D721Med (cell line): ENCODE measurements around the gene ATP8B3.

Experiments used
- DNase-seq: peaks from one replicate; pipeline ENCODE4 v3.0.0; 2011; ENCODE audit warnings: low spot score; ENCODE audit not compliant: insufficient read length
- FAIRE-seq: peaks from 2 replicates; lab custom pipeline; 2011; peaks lifted over from hg19 to GRCh38; lab: Jason Lieb, UNC
- TF ChIP-seq, protein P1 (sequence below): IDR thresholded peaks from 2 replicates; pipeline ENCODE4 v1.5.1; 2012; ENCODE audit warnings: mild to moderate bottlenecking, control low read depth; ENCODE audit not compliant: insufficient read depth; ENCODE audit errors: missing control alignments

ATP8B3 gene

DNA sequence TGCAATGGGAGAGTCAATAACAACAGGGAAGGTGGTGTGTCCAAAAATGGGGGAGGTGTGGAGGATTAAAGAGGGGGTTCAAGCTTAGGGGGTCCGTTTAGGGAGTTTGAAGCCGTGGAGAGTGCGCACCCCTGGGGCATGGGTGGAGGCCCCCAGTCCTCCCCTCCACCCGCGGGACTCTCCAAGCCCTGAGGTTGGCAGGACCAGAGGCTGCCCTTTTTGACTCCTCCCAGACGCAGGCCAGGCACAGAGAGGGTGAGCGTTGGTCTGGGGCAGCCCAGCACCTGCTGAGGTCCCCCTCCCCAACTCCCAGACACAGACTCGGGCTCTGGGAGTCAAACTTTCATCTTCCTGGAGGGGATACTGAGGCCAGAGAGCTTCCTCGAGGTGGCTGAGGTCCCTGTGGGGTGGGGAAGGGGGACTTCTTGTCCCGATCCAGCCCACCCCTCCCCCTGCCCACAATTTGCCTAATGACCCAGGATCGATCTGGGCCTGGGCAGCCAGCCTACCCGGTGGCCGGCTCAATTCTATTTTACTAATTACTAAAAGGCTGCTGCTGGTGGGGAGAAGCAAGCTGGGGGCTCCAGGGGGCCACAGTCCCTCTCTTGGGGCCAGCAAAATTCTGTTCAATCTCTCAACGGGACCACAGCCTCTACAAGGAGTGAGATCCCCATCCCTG is 61.6 kb downstream of the ATP8B3 start:
- DNase-seq = no peak
- FAIRE-seq = no peak
- TF ChIP-seq, protein P1, sequence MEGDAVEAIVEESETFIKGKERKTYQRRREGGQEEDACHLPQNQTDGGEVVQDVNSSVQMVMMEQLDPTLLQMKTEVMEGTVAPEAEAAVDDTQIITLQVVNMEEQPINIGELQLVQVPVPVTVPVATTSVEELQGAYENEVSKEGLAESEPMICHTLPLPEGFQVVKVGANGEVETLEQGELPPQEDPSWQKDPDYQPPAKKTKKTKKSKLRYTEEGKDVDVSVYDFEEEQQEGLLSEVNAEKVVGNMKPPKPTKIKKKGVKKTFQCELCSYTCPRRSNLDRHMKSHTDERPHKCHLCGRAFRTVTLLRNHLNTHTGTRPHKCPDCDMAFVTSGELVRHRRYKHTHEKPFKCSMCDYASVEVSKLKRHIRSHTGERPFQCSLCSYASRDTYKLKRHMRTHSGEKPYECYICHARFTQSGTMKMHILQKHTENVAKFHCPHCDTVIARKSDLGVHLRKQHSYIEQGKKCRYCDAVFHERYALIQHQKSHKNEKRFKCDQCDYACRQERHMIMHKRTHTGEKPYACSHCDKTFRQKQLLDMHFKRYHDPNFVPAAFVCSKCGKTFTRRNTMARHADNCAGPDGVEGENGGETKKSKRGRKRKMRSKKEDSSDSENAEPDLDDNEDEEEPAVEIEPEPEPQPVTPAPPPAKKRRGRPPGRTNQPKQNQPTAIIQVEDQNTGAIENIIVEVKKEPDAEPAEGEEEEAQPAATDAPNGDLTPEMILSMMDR = no peak

DNA sequence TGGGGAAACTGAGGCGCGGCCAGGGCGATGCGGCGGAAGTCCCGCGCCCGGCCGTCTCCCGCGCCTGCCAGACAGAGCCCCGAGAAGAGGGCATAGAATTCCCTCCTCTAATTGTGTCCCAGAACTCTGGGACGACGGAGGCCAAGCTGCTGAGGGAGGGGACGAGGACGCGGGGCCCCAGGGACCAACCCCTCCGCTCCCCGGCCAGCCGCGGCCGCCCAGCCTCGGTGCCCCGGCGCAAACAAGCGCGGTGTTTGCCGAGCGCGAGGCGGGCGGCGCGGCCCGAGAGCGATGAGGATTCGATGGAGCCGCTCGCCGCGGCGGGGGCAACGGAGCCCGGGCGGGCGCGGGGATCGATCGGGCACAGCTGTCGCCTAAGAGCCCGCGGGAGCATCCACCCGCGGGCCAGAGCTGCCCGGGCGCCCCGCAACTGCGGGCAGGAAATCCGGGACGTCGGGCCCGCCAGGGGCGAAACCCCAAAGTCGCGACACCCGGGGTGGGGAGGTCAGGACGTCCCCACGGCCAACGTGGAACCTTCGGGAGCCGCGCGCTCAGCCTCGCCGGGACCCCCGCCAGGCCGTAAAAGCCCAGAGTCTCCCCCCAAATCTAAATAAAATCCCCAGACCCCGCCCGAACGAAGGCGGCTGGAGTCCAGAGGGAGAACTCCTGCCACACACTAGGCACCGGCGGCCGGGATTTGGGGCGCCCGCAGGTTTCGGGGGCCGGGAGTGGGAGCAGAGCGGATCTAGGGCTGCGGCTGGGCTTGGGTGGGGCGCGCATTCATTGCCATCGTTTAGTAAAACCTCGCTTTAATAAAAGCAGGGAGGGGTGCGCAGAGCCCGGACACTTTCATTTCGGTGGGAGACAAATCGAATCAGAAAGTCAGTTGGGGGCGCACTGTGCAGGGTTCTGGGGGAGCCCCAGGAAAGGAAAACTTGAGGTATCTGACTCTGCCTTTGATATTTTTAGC is 62.4 kb downstream of the ATP8B3 start:
- FAIRE-seq = no peak
- no peak for DNase-seq
- TF ChIP-seq, protein P1 = no peak

DNA sequence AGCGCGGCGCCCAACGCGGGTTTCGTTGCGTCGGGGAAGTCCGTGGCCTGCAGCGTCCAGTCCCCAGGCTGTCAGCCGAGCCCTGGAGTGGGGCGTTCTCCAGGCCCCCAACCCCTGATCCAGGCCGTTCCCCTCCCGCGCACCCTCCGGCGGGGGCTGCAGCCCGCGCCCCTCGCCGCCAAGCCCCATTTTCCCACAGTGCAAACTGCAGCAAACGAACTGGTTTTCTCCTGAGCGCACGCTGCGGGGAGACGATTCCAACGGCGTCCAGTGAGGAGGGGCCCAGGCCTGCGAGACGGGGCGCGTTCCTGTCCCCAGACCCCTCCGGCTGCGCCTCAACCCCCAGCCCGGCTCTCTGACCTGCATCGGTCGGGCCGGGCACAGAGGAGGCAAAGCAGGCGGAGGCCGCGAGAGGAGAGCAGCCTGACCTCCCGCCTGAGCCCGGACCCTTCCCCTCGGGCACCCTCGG is 63.2 kb downstream of the ATP8B3 start:
- TF ChIP-seq, protein P1 = no peak
- DNase-seq (no peak), FAIRE-seq (no peak)

DNA sequence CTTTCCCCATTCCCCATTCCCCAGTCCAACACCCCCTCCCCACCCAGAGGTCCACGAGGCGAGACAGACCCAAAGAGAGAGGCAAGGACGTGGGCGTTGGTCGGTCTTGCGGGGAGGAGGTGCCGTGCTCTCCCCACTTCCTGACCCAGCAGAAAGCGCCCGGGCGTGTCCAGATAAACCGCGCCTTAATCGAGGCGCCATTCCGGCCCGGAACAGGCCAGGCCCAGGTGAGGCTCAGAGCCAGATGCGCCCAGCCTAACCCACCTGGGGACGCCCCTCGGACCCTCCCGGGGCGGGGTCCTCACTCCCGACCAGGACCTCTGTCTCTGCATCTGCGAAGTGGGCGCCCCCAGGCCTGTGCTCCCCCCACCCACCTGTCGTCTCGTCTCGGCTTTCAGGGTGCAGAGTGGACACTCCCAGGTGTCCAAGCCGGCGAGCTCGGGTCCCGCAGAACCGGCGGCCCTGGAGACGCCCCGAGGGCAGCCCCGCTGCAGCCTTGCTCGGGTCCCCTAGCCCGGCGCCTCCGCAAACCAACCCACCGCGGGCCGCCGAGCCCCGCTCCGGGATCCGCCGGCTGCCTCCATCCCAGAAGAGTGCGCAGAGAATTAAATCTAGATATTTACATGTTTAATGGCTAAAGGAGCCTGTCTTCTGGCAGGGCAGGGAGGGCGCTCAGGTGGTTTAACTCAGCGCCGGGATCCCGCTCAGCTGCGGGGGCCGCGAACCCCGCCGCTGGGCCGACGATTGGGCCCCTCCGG is 63.8 kb downstream of the ATP8B3 start:
- FAIRE-seq (no peak), DNase-seq (no peak)
- TF ChIP-seq, protein P1 = no peak

DNA sequence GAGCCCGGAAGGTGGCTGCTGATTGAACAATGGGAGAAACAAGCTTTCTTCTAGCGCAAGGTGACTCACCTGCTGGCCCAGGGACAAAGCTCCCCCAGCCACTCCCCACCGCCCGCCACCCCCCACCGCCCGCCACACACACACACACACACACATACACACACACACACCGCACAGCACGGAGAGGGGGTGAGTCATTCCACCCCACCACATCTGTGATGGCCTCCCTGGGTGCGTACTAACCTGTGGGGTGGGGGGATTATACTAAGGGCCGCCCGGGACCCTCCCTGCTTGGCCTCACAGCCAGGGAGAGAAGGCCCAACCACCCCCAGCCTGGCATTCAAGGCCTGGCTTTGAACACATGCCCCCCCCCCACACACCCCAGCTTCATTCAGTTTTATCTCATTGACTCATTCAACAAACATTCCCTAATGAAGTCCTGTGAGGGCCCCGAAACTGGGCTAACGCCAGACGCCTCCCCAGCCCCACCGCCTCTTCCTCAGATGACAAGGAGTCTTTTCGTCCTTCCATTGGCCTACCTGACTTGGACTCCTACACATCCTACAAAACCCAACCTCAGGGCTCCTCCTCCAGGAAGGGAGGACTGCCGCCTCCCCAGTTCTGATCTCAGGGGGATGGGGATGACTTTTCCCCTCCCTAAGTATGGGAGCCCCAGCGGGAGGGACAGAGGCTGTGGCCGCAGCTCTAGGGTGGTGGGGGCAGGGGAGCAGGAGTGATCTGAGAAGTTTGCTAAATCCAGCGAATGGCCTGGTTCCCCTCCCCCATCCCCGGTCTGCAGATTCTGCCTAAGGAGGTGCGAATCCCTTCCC is 64.6 kb downstream of the ATP8B3 start:
- no peak for FAIRE-seq
- no peak for DNase-seq
- TF ChIP-seq, protein P1 = no peak
